ENCODE measurements around the gene HOOK2. TPM values are rescaled to one million over a fixed set of nuclear protein-coding genes. Genes with fewer than 3 reads are reported as not detected.
"Not testable (repeated sequence)": the region's sequence is repeated elsewhere in the genome, so short reads cannot be mapped to it uniquely, and the experiment has no call there.

The HOOK2 gene
- total RNA-seq, result 10 to 100 TPM; 14.8 to 27.4 (median 25.2) TPM
- 10 to 100 TPM in 2 of 3 donors, 1 to 10 TPM in 1; 7.1 to 24.3 (median 20.5) TPM for polyA plus RNA-seq
- long read RNA-seq, donor 1, partial matches to known transcripts, result 0 of 3 reads
- long read RNA-seq, donor 1, other reads (novel, unspliced or antisense), result 0 of 3 reads
- long read RNA-seq, donor 2, partial matches to known transcripts, result 5 of 11 reads
- long read RNA-seq, donor 2, other reads (novel, unspliced or antisense), result 0 of 11 reads

GRCh38 chr19:12774588-12775555, at the start of gene HOOK2:
Gene HOOK2, minus strand, starts transcription at chr19:12775552. Its CDS starts 103 bp downstream, at chr19:12775449.
- H3K4me3 ChIP-seq, result peak within 1 kb of the TSS; percentile 53 to 76 (median 62)
- TF ChIP-seq POLR2AphosphoS5 (IDR thresholded peaks at IDR 0.05) (no peak), CTCF (IDR thresholded peaks at IDR 0.05 in 8 of 11, conservative IDR thresholded peaks at IDR 0.05 in 3 of 11) (no peak), POLR2A (IDR thresholded peaks at IDR 0.05) (no peak)
- H3K27me3 ChIP-seq (replicated peaks in 1 of 7), result no peaks in the 10 kb centered on the region
- peak within 1 kb of the TSS; percentile 72 to 98 (median 76) for H3K27ac ChIP-seq
- 23 to 40% (median 24%) methylated on average over 25 to 58 of the region's 58 CpGs for WGBS, 5 donors
- H3K36me3 ChIP-seq, result peaks cover 0 to 5% (median 0%) of the 10 kb centered on the region in 6 donors
- DNase-seq, result peak; percentile 93
- no peaks in the 10 kb centered on the region for H3K9me3 ChIP-seq
- H3K4me1 ChIP-seq, result peaks cover 23 to 48% (median 43%) of the 10 kb centered on the region in 6 donors
- intact Hi-C loops (cut with DNase I; ENCODE audit: low total_unique reads), result loop anchor here (5.0 kb wide), 1 partner anchor 32 kb away; the partner anchor contains the start of gene RNASEH2A

- H3K9me3 ChIP-seq, result peaks cover 0 to 6% (median 0%) of the 10 kb centered on the region in 8 donors
- H3K4me3 ChIP-seq, result no peak overlapping the region
- TF ChIP-seq POLR2A (IDR thresholded peaks at IDR 0.05) (no peak), POLR2AphosphoS5 (IDR thresholded peaks at IDR 0.05) (no peak), CTCF (IDR thresholded peaks at IDR 0.05 in 8 of 11, conservative IDR thresholded peaks at IDR 0.05 in 3 of 11) (no peak)
- no peaks in the 10 kb centered on the region for H3K36me3 ChIP-seq
- H3K27ac ChIP-seq, result no peak overlapping the region
- H3K4me1 ChIP-seq, result peaks cover 0 to 9% (median 6%) of the 10 kb centered on the region in 6 donors
- peaks cover 0 to 47% (median 22%) of the 10 kb centered on the region in 7 donors for H3K27me3 ChIP-seq (replicated peaks in 1 of 7)
- no peak for DNase-seq
- intact Hi-C loops (cut with DNase I; ENCODE audit: low total_unique reads), result no loop called here
- 77 to 83% (median 81%) methylated on average over 2 of the region's 2 CpGs for WGBS, 5 donors
Measured at GRCh38 chr19:12821761-12822160, 46.4 kb upstream of the HOOK2 start.

- DNase-seq; H3K4me3 ChIP-seq; H3K27ac ChIP-seq; H3K27me3 ChIP-seq (replicated peaks in 1 of 7); H3K4me1 ChIP-seq; intact Hi-C loops (cut with DNase I; ENCODE audit: low total_unique reads); H3K9me3 ChIP-seq: not testable (repeated sequence)
- peaks cover 0 to 21% (median 16%) of the 10 kb centered on the region in 6 donors for H3K36me3 ChIP-seq
- 92 to 97% (median 94%) methylated on average over 11 of the region's 11 CpGs for WGBS, 5 donors
Measured at GRCh38 chr19:12817810-12818209, 42.5 kb upstream of the HOOK2 start.

- H3K27ac ChIP-seq; H3K9me3 ChIP-seq; H3K4me3 ChIP-seq; H3K4me1 ChIP-seq; DNase-seq; H3K27me3 ChIP-seq (replicated peaks in 1 of 7); intact Hi-C loops (cut with DNase I; ENCODE audit: low total_unique reads): not testable (repeated sequence)
- H3K36me3 ChIP-seq, result peaks cover 0 to 27% (median 17%) of the 10 kb centered on the region in 6 donors
- 92 to 99% (median 93%) methylated on average over 6 of the region's 6 CpGs for WGBS, 5 donors
Measured at GRCh38 chr19:12817188-12817587, 41.8 kb upstream of the HOOK2 start.

GRCh38 chr19:12815088-12815487, 39.7 kb upstream of the HOOK2 start:
- H3K27me3 ChIP-seq (replicated peaks in 1 of 7), result no peaks in the 10 kb centered on the region
- no peaks in the 10 kb centered on the region for H3K9me3 ChIP-seq
- WGBS, 5 donors, result 91 to 98% (median 95%) methylated on average over 7 of the region's 7 CpGs
- peaks cover 0 to 48% (median 18%) of the 10 kb centered on the region in 6 donors for H3K36me3 ChIP-seq
- DNase-seq, result no peak
- no peaks in the 10 kb centered on the region for H3K4me1 ChIP-seq
- H3K27ac ChIP-seq, result no peak overlapping the region
- intact Hi-C loops (cut with DNase I; ENCODE audit: low total_unique reads), result no loop called here
- no peak overlapping the region for H3K4me3 ChIP-seq
- no peak for TF ChIP-seq POLR2AphosphoS5 (IDR thresholded peaks at IDR 0.05)

Data from spleen (tissue), 13 donors.